ENCODE results near the gene TIPRL. TPM values are rescaled to one million over a fixed set of nuclear protein-coding genes. Genes with fewer than 3 reads are reported as not detected.

TIPRL gene
- total and polyA plus RNA-seq, 2 of the 8 experiments (the other 6 are each of a cell fraction or from before 2014, with no cell fraction given): 8.1 to 27.4 TPM

DNA sequence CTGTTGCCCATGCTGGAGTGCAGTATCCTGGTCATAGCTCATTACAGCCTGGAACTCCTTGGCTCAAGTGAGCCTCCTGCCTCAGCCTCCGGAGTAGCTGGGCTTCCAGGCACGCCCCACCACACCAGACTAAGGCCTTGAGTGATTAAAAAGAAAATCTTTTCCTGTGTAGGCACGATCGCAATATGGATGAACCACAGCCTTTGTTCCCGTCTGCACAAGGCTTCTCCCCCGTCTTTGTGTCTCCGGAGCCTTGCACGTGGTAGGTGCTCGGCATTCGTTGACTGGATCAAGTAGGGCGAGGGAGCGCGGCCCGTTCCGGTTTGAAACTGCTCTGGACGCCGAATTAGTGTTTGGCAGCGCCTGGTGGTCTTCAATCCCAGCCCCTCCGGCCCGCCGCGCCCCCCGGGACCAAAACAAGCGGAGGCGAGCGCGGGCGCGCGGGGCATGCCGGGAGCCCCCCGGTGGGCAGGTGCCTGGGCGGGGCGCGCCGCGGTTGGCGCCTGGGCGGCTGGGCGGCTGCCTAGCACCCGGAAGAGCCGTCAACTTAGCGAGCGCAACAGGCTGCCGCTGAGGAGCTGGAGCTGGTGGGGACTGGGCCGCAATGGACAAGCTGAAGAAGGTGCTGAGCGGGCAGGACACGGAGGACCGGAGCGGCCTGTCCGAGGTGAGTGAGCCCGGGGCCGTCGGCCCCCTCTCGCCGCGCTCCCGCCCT lies 46.9 kb downstream of the TIPRL start, which contains the start of gene SFT2D2 (continued):
- TF ChIP-seq RAD21 (IDR thresholded peaks at IDR 0.05 in 1 of 2, conservative IDR thresholded peaks at IDR 0.05 in 1 of 2; ENCODE audit: low read depth in 2 of 2, low read length in 2 of 2): no peak
- no peak for TF ChIP-seq RXRA (IDR thresholded peaks at IDR 0.05; ENCODE audit: insufficient read depth, low read depth, low read length)
- TF ChIP-seq GTF2F1 (IDR thresholded peaks at IDR 0.05; ENCODE audit: borderline replicate concordance, low read depth, low read length): no peak
- TF ChIP-seq CEBPB (IDR thresholded peaks at IDR 0.05; ENCODE audit: low read depth, low read length): no peak
- TF ChIP-seq ASH2L (IDR thresholded peaks at IDR 0.05; ENCODE audit: low read length): peak; percentile 66
- peak in 1 of 2 experiments; percentile 79; a peak in 2 of 4 replicates for TF ChIP-seq SIN3A (conservative IDR thresholded peaks at IDR 0.05 in 1 of 2, IDR thresholded peaks at IDR 0.05 in 1 of 2; ENCODE audit: low read depth in 1 of 2, low read length in 2 of 2)
- TF ChIP-seq TAF1 (IDR thresholded peaks at IDR 0.05; ENCODE audit: low read depth, low read length): peak; percentile 76
- TF ChIP-seq, protein P1, sequence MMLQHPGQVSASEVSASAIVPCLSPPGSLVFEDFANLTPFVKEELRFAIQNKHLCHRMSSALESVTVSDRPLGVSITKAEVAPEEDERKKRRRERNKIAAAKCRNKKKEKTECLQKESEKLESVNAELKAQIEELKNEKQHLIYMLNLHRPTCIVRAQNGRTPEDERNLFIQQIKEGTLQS (IDR thresholded peaks at IDR 0.05; ENCODE audit: insufficient read depth, low read depth, low read length): no peak
- TF ChIP-seq CREB1 (IDR thresholded peaks at IDR 0.05): no peak; the same call in 1 of the 2 replicates
- TF ChIP-seq CHD2 (IDR thresholded peaks at IDR 0.05; ENCODE audit: low read length): no peak
- TF ChIP-seq YY1 (IDR thresholded peaks at IDR 0.05; ENCODE audit: low read depth, low read length): no peak
- no peak for TF ChIP-seq EP300 (IDR thresholded peaks at IDR 0.05; ENCODE audit: borderline replicate concordance in 1 of 2, low read depth in 2 of 2, low read length in 2 of 2)
- TF ChIP-seq, protein P2, sequence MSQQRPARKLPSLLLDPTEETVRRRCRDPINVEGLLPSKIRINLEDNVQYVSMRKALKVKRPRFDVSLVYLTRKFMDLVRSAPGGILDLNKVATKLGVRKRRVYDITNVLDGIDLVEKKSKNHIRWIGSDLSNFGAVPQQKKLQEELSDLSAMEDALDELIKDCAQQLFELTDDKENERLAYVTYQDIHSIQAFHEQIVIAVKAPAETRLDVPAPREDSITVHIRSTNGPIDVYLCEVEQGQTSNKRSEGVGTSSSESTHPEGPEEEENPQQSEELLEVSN (IDR thresholded peaks at IDR 0.05): peak; percentile 97
- peak; percentile 52 to 75 for TF ChIP-seq POLR2A (IDR thresholded peaks at IDR 0.05; ENCODE audit: control extremely low read depth in 1 of 2, low read depth in 2 of 2, low read length in 2 of 2)
- TF ChIP-seq BRCA1 (IDR thresholded peaks at IDR 0.05; ENCODE audit: low read depth, low read length): no peak
- TF ChIP-seq JUN (IDR thresholded peaks at IDR 0.05; ENCODE audit: low read depth, low read length): no peak
- no peak for TF ChIP-seq BACH1 (IDR thresholded peaks at IDR 0.05; ENCODE audit: low read length)
- no peak for TF ChIP-seq CBX8 (IDR thresholded peaks at IDR 0.05; ENCODE audit: borderline replicate concordance, low read depth, low read length)
- no peak for TF ChIP-seq HDAC6 (IDR thresholded peaks at IDR 0.05; ENCODE audit: low read depth, low read length)
- no peak for TF ChIP-seq KDM5A (IDR thresholded peaks at IDR 0.05; ENCODE audit: low read length)
- TF ChIP-seq TEAD4 (IDR thresholded peaks at IDR 0.05; ENCODE audit: low read depth, low read length): no peak
- peak; percentile 72 for TF ChIP-seq POLR2AphosphoS5 (IDR thresholded peaks at IDR 0.05; ENCODE audit: low read depth, low read length)
- TF ChIP-seq SP2 (IDR thresholded peaks at IDR 0.05; ENCODE audit: low read length): no peak
- no peak; a peak in 2 of 4 replicates for TF ChIP-seq HDAC2 (IDR thresholded peaks at IDR 0.05; ENCODE audit: borderline replicate concordance in 1 of 2, low read depth in 2 of 2, low read length in 2 of 2)
